HG03135 (cell line): ENCODE measurements around the gene RECK.
A peak's percentile ranks its signal among the peaks of the same experiment; 100 is the strongest.

Source experiments
- ATAC-seq: cut with Tn5 transposase; IDR thresholded peaks from one replicate; pipeline ENCODE4 v1.9.1; 2021; ENCODE audit warnings: mild to moderate bottlenecking, moderate library complexity; ENCODE audit not compliant: unreplicated experiment

RECK gene

DNA sequence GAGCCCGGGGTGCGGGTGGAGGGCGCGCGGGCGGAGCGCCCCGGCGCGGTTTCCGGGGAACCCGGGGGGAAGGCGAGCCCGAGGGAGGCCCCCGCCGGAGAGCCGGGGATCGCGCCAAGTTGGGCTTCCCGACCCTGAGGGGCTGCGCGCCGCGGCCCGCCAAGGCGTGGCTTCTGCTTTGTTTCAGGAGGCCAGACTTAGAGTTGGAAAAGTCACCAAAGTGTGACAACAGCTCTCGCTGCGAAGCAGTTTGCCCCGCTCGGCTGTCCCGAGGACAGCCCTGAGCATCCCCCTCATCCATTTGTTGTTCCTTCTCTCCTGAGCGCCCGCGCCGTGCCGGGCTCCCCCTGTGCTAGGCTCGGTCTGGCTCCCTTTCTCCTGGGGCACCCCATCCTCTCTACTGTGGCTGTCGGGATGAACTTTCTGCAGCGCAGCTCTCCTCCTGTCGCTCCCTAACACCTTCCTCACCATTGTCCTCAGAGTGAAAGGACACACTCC is 100.2 kb downstream of the RECK start:
- ATAC-seq, result no peak

DNA sequence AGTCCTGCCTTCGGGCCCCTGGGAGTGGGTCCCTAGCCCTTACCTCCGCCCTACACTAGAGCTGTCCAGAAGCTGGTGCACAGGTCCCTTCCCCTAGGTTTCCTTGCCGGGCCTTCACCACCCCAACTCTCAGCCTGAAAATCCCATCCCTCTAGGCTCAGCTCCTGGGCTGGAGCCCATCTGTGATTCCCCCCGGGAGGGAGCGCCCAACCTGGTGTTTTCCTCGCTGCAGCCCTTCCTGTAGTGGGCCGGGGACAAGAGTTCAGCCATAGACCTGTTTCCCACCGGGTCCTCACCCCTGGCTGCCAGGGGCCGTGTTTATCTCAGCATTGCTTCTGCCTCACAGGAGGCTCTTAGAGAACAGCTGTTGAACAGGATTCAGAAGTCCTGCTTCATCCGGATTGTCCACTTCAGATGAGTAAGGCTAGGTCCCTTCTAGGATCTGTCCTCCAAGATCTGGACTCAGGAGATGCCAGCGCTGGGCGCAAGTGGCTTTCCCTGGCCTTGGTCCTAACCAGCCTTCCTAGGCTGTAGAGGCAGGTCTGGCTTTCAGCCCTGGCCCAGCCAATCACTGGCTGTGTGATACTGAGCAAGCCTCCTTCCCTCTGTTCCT is 100.8 kb downstream of the RECK start:
- no peak for ATAC-seq

DNA sequence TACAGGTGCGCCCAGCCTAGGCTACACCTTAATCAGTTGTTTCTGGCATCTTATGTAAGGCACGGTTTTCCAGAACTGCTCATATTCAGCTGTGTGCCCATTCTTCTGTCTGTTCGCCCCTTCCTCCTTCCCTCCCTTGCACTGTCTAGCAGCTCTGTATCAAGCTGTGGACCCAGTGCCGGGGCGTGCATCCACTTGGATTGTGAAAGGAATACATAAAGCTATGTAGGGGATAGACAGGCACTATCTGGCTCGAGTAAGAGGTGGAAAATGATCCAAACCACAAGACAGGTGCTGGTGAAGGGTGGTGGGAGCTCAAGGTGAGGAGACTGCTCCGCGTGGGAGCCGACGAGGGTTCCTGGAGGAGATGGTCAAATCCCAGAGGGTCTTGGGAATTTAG is 101.8 kb downstream of the RECK start:
- no peak for ATAC-seq

DNA sequence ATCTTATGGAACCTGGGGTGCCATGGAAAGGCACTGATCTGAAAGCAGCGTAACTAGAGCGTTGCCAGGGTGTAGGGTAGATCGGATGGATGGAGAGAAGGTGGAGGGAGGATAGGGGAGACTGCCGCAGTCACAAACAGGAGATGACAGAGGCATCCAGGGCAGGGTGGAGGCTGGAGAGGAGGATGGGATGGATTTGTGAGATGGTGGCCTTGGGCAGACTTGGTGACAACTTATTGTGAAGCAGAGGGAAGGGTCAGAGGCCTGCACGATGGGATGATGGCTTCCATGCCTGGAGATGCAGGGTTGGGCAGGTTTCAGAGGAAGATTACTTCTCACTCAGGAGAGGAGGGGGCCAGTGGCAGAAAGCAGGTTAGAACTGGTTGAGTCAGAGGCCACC is 102.2 kb downstream of the RECK start:
- no peak for ATAC-seq

DNA sequence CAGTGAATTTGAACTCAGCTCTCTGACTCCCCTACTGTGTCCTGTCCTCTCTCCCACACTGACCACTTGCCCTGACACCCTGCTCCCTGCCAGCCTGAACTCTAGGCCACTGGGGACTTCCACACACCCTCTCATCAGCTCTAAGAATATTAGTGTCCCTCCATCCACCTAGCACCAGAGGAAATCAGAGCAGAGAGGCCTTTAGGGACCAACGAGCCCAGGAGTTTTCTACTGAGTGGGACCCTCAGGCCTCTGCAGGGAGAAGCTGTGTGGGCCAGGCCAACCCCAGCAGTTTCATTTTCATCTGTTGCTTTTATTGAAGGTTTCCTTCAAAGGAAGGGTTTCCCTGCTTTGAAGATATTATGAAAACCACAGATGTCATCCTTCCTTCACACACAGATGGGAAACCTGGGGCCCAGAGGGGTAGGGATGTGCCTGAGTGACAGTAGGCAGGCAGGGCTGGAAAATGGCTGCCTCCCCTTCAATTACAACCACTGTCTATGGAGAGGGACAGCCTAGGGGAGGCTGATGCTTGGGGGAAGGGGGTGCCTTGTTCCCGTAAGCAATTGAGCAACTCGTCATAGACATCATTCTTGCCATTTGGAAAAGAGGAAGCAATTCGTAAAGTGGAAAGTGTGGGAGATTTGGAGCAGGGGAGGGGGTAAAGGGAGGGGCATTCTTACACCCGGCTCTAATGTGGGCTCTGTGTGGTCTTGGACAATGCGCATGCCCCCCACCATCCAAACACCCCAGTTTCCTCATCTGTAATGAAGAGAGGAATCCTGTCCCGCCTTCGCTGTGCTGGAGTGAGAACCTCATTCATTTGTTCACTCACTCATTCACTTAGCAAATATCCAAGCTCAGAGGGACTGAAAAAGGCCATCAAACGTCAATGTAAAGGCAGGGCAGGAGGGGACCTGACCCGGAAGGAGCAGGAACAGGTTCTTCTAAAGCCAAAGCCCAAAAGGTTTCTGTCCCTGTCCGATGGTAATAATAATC is 103.7 kb downstream of the RECK start:
- ATAC-seq, result no peak

DNA sequence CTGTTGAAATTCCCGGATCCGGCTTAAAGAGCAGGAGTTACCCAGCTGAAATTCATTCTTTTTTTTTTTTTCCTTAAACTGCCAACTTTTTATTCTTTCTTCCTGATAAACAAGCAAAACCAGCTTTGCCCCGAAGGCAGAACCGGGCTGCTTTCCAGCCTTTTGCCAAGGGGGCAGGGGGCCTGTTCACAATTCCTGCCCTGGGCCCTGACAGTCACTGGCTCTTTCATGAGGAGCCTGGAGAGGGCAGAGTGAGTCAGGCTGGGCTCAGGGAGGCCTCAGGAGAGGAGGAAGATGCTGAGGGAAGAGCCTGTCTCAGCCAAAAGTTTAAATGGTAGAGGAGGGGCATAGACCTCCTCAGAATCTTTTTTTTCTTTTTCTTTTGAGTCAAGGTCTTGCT is 104.6 kb downstream of the RECK start:
- no peak for ATAC-seq

DNA sequence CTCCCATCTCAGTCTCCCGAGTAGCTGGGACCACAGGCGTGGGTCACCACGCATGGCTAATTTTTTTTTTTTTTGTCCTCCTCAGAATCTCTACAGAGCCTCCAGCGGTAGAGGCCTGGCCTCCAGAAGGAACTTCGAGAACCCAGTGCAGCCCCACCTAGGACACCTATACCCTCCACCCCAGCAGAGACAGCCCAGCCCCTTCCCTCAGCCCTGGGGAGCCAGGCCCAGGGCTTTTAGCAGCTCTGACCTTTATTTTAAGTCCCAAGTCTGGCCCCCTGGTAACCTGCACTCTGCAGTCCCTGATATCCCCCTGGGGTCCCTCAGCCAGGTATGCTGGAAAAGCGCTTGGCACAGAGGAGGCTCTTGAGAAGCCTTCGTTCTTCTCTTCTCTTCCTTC is 105.0 kb downstream of the RECK start:
- ATAC-seq, result no peak

DNA sequence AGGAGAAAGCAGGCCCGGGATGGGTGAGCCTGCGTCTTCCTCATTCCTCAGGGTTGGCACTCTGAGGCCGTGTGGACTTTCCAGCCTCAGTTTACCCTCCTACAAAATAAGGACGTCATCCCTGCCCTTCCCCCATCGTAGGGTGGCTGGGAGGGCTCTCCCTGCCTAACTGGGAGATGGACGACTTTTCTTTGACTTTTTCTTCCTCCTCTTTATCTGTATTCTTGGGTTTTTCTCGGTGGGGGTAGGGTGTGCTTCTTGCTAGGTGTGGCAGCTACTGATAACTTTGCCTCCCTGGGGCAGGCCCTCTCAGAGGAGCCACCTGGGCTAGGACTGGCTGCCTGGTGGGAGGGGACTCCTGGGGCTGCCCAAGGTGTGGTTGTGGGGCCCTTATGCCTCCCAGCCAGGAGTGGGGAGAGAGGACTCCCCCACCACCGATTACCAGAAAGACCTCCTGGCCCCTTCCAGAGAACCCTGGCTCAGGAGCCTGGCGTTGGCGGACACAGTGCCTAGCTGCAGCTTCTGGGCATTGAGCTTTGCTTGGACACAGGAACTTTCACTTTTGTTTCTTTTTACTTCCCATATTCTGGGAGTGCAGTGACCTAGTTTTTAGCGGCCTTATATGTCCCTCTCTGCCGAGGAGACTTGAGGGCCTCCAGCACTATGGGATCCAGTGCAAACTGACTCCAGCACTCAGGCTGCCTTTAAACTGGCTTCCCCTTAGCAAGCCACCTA is 106.0 kb downstream of the RECK start:
- ATAC-seq, result no peak

DNA sequence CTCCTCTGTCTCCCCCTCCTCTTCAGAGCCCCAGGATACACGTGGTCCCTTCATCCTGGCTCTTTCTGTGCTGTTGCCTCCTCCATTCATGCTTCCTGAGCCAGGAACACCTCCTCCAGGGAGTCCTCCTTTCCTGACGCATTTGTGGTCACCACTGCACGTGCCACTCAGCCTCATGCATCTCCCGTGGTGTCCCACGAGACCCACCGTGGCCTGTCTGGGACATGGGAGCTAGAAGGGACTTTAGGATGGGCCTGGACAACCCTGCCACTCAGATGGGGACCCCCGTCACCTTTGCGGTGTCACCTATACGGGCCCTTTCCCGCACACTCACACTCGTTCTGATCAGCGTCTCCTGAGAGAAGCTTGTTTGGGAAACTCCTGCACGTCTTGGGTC is 106.5 kb downstream of the RECK start:
- ATAC-seq, result no peak

DNA sequence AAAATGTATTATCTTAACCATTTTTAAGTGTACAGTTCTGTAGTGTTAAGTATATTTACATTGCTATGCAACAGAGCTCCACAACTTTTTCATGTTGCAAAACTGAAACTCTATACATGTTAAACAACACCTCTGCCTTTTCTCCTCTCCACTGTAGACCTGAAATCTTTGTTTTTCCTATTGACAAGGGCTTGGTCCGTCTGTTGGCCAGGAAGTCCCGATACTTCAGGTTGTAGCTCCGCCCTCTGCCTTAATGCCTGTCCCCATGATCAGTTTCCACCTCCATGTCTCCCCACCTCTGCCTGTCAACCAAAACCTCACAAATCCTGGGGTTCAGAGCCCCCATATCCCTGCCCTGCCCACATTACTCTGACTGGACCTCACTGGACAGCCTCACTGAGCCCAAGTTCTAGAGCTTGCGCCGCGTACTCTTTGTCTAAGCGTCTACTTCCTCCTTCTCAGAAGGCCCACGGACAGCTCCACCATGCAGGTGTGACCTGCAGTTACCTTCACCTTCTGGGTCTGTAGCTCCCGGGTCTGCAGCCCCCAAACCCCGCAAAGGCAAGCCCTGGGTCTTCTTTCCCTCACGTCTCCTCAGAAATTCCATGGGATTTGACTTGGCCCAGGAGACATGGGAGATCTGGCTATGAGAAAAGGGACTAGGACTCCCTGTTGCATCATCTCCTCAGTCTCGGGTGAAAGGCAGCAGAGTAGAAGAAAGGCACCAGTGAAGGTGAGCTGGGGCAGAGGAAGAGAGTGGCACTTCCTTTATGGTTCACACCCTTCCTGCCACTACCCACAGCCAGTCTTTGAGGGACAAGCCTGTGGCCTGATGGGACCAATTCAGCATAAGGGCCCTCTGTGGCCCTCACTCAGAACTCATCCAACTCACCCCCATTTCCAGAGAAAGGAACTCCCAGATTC is 107.9 kb downstream of the RECK start:
- no peak for ATAC-seq

DNA sequence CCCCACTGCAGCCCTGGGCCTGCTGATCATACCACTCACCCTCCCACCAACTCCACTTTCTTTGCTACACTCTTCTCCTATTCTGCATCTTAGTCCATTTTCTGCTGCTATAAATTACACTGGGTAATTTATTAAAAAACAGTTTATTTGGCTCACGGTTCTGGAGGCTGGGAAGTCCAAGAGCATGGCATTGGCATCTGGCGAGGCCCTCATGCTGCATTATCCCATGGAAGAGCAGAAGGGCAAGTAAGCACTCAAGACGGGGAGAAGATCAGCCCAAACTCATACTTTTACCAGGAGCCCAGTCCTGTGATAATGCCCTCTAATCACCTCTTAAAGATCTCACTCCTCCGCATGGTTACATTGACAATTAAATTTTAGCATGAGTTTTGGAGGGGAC is 109.3 kb downstream of the RECK start:
- ATAC-seq, result no peak

DNA sequence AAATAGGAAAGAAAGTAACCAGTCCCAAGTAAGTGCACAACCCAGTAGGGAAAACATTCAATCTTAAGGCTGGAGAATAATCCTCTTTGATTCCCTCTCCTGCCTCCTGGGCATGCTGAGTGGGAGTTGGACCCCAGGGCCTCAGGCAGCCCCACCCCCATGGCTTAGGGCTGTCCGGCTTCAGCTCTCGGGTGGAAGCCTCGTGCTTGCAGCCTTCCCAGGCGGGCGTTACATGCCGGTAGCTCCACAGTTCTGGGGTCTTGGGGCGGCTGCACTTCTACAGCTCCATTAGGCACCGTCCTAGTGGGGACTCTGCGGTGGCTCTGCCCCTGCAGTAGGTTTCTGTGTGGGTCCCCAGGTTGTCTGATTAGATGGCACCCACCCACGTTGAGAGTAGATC is 109.9 kb downstream of the RECK start:
- no peak for ATAC-seq

DNA sequence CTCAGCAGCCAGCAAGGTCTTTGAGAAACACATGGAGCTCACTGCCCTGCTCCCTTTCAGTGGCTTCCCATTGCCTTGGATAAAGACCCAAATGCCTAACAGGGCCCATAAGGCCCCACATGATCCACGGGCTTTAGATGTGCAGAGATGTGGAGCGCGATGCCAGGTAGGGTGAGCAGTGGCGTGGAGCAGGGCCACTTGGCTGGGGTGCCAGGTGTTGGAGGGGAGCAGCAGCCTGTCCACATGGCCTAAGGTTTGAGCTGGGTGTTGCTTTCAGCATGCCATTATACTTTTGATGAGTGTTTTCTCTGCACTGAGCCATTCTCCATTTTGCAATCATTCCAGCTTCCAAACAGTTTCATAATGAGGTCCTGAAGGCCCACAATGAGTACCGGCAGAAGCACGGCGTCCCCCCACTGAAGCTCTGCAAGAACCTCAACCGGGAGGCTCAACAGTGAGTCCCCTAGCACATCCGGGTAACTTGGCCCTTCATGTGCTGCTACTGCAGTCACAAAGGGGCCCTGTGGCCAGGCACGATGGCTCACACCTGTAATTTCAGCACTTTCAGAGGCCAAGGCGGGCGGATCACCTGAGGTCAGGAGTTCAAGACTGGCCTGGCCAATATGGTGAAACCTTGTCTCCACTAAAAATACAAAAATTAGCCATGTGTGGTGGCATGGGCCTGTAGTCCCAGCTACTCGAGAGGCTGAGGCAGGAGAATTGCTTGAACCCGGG is 110.9 kb downstream of the RECK start:
- ATAC-seq, result no peak

DNA sequence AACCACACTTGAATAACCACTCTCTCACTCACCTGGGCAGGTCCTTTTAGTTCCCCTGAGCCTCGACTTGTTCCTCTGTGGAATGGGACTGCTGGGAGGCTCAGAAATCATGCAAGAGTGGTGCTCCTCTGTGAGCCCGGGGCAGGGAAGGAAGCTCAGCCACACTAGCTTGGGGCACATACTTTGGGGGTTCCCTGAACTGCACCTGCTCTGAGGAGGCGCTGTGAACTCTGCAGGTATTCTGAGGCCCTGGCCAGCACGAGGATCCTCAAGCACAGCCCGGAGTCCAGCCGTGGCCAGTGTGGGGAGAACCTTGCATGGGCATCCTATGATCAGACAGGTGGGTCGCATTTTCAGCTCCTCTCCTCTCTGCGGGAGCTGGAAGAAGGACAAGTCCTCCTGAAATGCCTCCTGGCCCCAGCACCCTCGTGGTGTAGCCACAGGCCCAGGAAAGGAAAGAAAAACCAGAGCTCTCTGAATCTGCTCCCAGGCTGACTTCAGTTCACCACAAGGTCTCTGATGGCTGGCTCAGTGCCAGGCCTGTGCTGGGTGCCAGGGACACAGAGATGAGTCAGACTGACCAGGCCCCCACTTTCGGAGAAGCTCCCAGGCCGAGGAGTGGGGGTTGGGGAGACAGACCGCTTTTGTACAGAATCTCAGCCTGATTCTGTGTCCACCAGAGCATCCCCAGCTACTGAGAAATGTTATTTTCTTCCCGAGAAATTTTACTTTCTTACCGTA is 111.8 kb downstream of the RECK start:
- no peak for ATAC-seq

DNA sequence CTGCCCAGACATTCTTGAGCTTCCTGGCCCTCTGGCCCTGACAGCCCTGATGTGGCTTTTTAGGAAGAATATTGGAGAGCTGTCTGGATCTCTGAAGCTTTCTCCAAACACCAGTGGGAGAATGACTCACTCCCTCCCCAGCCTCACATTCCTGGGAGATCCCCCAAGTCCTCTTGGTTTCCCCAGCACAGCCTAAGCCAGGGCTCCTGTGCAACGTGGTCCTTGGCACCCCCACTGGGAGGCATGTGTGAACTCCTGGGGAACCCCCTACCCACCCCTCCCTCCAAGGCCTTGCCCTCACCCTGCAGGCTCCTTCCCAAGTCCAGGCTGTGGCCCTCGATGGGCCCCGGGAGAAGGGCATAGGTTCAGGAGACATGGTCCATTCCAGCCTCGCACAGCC is 112.5 kb downstream of the RECK start:
- ATAC-seq, result no peak

DNA sequence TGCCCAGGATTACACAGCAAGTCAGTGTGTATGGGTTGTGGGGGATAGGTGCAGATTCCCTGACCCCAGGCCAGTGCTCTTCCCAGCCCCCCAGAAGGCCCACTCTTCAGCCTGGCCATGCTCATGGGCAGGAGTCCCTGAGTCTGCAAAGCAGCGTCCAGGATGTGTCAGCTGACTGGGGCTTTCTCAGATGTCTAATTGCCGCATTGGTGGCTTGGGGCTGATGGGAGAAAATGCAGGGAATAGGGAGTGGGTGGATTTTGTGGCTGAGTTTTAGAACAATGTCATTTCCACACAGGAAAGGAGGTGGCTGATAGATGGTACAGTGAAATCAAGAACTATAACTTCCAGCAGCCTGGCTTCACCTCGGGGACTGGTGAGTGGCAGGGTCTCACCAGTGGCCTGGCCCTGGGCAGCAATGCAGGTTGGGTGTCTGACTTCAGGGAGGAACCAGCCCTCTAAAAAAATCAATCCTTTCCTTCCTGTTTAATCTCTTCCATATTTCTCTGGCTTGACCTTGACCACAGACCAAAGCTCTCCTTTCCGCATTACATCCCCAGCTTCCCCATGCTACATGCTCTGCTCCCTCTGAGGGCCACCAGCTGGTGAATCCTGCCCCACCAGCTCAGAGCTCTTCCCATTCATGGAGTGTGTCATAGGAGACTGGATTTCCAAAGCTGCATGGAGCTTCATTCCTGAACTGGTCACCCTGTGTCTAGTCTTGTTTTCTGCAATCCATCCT is 114.0 kb downstream of the RECK start:
- no peak for ATAC-seq

DNA sequence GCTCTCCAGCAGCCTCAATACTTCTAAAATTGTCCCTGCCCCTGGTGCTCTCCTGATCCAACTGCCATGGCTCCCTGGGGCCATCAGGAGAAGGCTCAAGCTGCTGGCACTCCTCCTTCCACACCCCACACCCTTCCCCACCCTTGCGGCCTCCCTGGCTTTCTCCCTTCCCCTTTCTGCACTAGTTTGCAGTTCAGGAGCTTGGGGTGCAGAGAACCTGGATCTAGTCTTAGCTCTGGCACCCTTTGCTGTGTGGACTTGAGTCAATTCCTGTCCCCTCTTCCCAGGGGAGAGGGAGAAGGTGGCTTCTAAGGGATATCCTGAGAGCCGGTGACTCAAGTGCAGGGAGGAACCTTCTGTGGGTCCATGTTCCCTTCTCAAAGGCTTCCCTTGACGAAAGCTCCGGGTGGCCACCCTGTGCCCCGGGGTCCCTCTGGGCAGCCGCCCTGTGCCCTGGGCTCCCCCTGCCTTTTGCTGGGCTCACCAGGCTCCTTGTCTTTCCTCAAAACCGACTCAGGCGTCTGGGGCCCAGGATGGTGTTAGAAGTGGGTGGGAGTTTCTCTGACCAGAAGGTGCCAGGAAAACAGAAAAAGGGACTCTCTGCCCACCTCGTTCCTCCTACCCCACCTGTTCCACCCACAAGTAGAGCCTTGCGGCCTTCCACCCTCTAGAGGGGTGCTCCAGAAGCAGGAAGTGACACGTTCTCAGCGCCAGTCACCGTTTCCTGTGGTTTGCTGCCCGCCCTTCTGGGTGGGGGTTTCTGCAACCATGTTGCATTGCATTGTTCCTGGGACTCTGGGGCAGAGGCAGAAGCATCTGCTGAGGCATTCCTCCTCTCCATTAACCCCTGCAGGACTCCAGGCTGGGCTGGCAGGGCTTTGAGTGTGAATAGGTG is 114.8 kb downstream of the RECK start:
- ATAC-seq, result peak; percentile 76
